HG02571 (cell line): ENCODE results near the gene CLSTN2.

ENCODE experiments used
- ATAC-seq: cut with Tn5 transposase; IDR thresholded peaks from one replicate; pipeline ENCODE4 v1.9.1; 2021; ENCODE audit warnings: mild to moderate bottlenecking, moderate library complexity; ENCODE audit not compliant: unreplicated experiment

Gene CLSTN2

DNA sequence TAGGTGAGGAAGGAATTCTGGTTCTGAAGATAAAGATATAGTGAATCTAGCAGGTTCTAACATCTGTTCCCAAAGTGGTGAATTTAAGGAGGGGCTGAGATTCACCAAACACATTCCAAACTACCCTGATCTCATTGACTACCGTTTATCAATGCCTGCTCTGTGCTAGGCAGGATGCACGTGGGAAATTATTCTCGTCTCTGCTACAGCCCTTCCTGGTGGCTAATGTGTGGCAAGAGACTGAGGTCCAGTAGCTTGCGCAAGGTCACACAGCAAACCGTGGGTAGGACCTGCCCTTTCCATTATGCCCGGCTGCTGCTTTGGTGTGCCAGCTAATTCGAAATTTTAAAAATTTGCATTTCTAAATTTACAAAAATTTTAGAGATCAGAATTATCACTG is 533.4 kb downstream of the CLSTN2 start:
- ATAC-seq: no peak

DNA sequence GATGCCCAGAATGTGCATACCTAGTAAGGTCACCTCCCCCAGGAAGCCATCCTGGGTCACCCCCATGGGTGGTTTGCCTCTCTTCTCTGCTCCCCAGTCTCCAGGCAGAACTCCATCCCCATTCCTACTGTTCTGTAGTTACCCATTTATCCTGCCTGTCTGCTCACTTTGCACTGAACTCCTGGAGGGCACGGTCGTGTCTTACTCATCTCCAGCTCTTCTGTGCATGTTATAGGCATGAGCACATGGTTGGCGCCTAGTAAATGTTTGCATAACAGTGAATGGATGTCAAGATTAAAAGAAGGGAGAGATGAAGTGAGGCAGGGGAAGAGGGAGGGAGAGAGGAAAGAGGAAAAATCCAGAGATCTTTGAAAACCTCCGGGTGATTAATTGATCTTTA is 534.5 kb downstream of the CLSTN2 start:
- ATAC-seq: no peak

DNA sequence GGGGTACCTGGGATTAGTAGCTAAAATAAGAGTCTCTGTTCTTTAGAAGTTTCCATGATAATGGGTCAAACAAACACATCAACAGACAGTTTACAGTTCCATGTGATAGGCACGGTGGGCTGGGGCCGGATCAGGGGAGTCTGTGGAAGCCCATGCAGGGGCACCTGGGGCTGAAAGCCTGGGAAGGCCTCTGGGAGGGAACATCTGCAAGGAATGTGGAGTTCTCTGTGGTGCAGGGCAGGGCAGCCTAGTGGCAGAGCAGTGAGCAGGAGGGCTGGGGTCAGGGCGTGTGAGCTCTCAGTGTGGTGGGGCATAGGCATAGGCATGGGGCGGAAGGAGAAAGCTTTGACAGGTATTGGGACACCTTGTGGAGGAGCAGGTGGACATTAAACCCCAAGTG is 535.2 kb downstream of the CLSTN2 start:
- ATAC-seq: no peak

DNA sequence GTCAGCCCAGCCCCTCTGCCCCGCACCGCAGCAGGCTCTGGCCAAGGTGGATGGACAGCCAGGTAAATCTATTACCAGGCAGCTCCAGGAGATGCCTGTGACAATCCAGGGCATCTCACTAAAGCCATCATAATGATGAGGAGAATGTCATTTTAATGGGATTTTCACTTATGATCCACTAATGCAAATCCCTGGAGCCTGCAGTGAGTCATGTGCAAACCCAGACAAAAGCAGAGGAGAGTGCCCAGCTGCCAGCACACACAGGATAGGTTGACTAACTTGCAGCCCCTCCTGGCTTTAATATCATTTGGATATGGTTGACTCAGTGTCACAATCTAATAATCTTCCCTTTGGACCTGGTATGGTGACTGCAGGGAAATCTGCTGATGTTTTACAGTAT is 536.0 kb downstream of the CLSTN2 start:
- ATAC-seq: no peak

DNA sequence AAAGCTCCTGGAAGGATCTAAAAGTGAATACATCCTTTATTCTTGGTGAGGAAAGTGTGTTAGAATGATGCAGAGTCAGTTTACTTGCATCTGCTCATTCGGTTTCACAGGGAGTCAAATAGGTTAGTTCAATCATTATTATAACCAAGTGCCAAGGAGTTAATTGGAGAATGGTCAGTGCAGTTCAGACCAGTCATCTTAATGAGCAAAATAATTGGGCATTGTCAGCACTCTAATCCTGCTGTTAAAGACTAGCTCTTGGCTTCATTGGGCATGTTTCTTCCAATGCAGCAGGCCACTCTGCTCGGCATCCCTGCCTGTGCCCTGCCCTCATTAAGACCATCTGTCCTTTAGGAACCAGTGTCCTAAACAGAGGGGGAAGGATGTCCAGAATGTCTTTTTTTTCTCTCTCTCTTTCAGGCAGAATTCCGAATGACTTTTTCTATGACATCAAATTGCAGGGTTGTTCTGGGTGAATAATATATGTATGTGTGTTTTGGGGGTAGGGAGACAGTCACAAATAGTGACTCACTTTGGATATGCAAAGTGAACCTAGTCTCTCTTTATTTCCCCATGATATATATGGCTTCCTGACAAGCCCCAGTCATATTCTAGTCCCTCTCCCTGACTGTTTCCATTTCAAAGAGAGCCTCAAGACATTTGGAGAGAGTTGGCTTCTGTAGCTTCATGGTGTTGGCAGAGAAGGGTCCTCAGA is 537.5 kb downstream of the CLSTN2 start:
- no peak for ATAC-seq

DNA sequence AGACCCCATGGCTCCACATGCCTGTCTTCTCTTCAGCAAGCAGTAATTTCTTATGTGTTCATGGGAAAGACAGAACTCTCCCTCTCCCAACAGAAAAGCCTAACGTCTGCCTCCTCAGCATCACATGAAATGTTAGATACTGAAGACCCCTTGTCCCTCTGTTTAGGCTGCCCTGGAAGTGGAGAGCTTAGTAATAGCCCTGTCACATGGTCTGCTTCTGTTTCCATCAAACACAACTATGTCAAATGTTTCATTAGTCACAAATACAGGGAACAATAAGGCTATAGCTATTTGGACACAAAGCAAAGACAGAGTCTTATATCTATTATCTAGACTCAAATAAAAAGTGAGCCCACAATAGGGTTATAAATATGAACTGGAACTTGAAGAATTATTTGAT is 552.6 kb downstream of the CLSTN2 start:
- no peak for ATAC-seq

DNA sequence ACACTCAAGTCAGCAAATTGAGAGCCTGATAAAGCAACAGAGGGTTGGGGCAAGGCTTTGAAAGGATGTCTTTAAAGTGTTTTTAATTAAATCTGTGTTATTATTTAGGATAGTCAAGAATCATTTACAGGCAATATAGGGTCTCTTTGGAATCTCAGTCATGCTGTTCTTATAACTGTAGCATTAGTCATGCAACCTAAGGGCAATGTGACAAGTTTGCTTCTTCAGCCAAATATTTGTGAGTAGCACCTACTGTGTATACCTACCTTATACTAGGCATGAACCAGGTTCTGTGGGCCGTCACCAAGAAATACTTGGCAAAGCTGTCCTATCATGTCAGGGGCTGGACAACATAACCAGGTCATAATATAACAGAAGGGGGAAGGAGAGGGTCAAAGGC is 558.3 kb downstream of the CLSTN2 start:
- no peak for ATAC-seq

DNA sequence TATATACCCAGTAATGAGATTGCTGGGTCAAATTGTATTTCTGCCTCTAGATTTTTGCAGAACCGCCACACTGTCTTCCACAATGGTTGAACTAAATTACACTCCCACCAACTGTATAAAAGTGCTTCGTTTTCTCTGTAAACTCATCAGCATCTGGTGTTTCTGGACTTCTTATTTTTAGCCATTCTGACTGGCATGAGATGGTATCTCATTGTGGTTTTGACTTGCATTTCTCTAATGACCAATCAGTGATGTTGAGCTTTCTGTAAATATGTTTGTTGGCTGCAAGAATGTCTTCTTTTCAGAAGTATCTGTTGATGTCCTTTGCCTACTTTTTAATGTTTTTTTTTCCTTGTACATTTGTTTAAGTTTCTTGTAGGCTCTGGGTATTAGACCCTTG is 560.0 kb downstream of the CLSTN2 start:
- no peak for ATAC-seq

DNA sequence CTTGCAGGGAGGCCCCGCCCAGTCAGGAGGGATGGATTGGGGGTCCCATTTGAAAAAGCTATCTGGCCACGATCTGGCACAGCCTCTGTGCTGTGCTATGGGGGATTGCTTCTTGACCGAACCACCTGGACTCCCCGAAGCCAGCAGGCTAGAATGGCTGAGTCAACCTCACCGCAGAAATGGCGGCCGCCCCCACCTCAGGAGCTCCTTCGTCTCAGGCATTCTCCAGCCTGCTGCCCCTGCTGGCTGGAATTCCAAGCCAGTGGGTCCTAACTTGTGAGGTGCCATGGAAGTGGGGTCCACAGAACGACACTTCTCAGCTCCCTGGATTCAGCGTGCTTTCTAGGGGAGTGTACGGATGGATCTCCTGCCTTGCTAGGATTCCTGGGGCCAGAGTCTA is 562.3 kb downstream of the CLSTN2 start:
- ATAC-seq: no peak

DNA sequence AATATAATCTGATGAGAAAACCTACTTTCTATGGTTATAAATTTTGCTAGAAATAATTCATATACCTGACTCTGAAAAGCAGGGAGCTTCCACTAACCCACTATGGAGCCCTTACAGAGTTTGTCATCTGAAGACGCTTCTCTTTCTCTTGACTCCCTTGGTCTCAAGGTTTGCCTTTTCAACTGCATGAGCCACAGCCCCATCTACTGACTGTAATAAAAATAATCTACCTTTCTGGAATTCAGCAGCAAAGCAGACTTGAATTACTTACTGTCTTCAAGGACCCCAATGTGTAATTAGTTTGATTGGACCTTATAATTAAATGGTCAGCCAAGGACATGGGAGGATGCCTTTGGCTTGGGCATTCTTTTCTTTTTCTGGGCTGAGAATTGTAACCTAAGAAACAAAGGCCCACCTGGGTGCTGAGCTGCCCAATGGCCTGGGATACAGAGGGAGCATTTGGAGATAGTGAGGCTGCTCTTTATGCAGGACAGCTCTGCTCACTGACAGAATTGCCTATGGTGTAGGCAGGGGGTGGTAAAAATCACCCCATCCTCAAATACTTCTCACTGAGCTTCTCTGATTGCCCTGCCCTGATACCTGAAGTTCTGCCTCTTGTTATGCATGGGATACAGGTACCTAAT is 564.3 kb downstream of the CLSTN2 start:
- no peak for ATAC-seq

DNA sequence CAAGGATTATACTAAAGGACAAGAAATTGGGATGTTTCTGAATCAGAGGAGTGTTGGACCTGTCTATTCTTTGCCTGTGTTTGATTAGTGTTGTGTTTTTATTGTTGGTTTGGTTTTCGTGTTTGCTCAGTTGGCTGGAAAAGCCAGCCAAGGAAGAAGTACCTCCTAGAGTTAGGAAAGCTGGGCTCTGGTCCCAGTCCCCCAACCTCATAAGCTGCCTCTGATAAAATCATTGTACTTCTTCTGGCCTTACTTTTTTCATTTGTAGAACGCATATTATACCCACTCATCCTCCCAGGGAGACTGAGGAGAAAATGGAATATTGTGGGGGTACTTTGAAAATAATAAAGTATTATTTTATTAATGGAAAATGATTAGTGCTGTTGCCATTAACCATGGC is 565.5 kb downstream of the CLSTN2 start:
- ATAC-seq: no peak

DNA sequence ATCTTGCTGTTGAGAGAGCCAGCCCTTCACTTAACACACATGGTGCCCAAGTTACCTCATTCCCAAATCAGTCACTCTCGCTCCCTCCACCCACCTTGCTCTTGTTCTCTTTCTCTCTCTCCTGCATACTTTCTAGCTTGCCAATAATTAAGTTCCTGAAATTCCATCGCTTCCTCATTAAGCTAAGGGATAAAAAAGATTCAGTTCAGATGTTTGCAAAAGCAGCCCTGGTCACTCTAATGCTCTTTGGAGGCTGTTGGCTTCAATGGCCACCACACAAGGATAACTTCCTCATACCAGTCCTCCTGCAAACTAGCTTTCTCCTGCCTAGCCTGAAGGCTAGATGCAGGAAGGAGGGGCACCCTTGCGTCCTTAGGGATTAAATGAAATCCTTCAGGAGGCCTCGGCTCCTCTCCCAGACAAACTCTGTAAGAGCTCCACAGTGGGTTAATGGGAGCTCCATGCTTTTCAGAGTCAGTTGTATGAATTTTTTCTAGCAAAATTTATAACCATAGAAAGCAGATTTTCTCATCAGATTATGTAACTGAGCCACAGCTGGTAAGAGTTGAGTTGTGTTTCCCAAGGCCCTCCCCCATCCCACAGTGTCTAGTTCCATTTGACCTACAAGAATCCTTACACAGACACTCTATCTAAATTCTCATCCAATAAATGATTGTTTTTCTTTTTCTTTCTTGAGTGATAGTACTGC is 566.2 kb downstream of the CLSTN2 start:
- ATAC-seq: no peak

DNA sequence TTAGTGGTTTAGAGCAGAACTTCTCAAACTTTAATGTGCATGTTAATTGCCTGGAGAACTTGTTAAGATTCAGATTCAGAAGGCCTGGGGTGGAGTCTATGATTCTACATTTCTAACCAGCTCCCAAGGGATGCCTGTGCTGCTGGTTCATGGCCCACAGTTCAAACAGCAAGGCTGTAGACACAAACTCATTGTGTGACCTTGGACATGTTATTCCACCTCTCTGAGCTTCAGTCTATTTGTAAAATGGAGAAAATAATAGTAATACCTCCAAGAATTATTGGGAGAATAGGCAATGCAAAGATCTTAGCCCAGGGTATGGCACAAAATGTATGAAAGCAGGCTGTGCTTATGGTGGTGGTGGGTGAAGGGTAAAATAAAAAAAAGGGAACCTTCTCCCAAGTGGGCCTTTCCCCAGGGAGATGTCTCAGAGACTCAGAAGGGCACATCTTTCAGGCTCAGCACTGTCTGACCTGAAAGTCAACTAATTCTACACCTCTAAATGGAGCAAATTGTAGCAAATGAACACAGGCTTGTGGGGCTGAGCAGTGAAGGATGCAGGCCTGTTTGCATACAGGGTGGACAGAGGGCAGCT is 566.9 kb downstream of the CLSTN2 start:
- ATAC-seq: no peak

DNA sequence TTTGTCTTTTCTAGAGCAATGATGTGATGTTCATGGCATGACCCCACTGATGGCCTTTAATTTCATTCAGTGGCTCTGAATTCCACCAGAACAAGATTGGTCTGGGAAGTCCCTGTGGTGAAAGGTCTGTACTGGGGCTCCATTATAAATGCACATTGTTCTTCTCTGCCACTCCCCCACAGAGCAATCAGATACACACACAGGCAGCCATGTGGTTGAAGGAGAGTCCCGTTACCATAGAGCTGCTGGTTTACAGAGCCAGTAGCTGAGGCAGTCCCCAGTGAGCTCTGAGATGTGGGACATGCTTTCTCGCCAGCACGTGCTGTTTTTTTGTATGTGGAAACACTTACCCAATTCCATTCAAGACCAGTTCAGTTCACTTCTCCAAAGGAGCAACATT is 570.2 kb downstream of the CLSTN2 start:
- peak; percentile 79 for ATAC-seq

DNA sequence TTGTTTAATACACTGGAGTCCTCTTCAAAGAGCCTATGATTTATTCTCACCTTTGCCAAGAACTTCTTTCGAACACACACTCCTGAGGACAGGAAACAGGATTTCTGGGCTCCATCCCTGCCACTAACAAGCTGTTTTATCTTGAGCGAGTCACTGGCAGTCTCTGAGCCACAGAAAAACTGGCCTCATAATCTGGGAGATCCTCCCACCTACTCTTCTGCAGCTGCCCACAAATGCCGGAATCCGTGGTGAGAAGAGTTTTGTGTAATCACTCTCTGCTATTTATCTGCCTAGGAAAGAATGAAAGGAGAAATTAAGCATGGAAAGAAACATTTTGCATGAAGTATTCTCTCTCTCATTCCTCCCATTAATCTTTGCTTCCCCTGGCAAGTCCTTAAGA is 570.9 kb downstream of the CLSTN2 start:
- no peak for ATAC-seq

DNA sequence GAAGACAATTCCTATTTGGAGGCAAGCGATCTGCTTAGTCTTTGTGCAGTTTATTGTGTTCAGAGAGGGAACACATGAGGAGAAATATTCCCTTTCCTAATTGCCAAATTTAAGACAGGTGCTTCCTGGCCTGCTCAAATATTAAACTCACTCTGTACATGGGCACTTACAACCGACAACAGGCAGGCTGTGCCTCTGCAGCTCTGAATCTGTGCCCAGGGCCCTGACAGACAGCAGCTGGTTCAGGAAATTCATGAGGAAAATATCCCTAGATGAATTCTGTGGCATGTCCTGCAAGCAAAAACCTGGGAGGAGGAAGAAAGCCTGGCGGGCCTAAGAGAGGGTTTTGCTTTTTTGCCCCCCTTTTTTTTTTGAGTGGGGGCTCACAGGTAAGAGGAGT is 573.6 kb downstream of the CLSTN2 start:
- ATAC-seq: no peak

DNA sequence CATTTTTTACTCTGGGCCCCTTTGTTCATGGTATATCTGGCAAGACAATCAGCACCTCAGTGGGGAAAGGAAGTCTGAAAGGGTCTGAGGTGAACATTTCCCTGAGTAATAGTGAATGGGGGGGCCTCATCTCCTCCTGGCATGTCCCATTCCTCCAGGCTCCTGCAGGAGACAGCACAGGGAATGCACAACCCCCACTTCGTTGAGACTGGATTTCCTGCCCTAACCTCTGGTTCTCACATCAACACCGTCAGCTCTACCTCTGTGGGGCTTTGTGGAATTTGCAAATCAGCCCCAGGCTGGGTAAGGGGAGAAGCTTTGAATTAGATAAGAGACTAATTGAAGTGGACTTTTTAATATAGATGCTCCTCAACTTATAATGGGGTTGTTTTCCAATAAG is 574.5 kb downstream of the CLSTN2 start:
- ATAC-seq: no peak

DNA sequence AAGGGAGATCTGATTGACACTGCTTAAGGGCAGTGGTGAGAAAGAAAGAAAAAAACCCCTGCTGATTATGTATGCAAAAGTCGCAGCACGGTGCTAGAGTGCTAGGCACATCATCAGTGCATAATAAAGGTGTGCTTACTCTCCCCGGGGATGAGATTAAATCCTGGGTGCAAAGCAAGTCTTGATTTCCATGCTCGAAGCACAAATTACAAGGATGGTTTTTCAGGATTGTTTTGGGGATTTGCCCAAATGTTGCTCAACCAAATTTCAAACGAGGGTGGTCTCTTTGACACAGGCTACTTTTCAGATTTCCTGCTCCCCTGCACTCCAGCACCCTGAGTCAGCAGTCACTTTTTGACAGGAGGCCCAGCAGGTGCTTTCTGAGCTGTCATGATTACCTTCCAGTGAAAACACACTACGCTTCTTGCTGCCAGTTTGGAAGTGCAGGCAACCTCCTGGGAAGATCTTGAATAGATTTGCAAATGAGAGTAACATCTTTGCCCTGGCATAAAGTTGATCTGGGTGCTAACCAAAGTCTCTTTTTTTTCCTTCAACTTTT is 575.4 kb downstream of the CLSTN2 start:
- no peak for ATAC-seq

DNA sequence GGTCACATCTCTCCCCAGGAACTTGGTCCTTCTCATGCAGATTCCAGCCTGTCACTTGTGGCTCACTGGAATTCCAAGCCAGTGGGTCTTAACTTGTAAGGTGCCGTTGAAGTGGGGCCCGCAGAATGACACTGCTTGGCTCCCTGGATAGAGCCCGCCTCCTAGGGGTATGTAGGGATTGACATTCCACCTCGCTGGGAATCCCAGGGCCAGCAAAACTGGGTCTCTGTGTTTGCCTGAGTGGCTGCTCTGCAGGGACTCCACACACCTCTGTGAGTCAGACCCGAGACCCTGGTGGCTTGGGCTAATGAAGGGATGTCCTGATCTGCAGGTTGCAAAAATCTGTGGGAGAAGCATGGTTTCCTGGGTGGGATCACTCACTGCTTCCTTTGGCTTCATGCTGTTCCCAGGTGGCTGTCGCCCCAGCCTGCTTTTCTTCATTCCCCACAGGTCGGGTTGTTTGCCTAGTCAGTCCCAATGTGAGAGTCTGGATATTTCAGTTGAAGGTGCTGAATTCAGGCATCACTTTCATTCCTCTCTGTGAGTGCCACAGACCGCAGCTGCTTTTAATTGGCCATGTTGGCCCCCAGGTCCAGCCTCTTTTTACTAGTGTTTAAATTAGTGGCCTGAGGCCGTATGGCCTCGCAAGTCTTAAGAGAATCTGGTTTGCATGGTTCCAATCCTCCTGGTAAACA is 586.9 kb downstream of the CLSTN2 start:
- no peak for ATAC-seq

DNA sequence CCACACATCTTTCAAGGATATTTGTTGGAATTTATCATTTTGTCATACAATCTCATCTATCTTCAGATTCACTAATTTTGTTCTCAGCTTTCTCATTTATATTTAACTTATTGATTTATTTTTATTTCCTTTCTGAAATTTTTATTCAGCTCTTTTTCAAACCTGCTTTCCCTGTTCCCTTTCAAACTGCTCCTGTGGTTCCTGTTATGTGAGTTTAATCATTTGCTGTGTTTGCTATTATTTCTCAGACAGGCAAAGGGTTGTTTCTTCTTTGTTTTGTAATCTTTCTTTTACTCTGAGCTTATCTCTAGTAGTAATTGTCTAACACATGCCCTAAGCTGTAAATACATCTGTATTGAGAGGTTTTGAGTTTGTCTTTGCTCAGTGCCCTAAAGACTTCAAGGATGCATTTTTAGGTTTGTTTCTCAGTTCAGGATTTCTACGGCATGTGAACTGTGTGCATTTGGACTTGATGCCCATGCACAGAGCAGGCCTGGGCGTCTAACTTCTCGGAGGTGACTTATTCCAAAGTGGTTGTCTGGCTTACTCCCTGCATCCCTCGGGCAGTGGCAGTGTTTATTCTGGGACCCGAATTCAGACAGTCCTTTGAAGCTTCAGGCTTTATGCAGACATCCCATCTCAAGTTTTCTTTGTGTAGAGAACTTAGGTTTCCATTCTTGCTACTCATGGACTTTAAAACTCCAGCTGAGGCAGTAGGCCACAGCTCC is 587.8 kb downstream of the CLSTN2 start:
- no peak for ATAC-seq
